GM19023 (cell line): ENCODE measurements around the gene FAM171A1.
"Not testable (repeated sequence)": the region's sequence is repeated elsewhere in the genome, so short reads cannot be mapped to it uniquely, and the experiment has no call there.

Source experiments
- ATAC-seq: cut with Tn5 transposase; IDR thresholded peaks from one replicate; pipeline ENCODE4 v1.9.1; 2021; ENCODE audit warnings: mild to moderate bottlenecking, moderate library complexity; ENCODE audit not compliant: unreplicated experiment

FAM171A1 gene

DNA sequence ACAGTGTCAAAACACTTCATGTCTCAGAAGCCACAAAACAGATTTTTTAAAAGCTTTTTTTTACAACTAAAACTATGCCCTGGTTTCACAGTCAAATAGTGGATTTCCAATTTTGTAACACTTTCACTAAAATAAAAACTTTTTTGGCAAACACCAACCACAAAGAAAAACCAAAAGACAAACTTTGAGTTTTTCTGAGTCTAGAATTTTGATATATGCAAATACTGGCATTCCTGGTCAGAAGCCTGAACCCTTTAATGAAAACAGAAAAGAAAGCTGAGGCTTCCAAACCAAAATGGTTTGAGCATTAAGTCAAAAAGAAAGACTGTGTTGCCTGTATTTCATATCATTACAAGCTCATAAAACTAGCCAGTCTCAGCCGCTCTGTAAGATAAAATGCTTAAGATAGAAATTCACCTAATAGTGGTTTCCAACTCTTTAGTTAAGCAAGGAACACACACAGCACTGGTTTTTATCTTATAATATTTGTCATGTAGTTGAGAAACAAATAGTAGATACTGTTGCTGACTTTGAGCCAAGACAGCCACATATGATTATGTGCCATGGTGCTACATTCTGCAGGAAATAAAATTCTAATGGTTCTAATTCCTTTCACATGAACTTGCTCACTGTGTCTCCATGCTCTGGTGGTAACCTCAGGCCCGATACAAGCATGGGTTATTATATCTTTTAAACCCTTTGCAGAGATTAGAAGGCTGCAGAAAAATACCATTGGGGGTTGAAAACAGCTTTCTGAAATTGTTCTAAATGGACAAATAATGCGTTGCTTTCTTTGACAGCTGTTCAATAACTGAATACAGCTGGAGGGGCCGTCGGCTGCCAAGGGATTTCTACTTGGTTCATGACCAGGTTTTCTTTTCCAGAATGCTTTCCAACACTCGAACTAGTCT, 49.4 kb downstream of the FAM171A1 start:
- ATAC-seq = no peak

DNA sequence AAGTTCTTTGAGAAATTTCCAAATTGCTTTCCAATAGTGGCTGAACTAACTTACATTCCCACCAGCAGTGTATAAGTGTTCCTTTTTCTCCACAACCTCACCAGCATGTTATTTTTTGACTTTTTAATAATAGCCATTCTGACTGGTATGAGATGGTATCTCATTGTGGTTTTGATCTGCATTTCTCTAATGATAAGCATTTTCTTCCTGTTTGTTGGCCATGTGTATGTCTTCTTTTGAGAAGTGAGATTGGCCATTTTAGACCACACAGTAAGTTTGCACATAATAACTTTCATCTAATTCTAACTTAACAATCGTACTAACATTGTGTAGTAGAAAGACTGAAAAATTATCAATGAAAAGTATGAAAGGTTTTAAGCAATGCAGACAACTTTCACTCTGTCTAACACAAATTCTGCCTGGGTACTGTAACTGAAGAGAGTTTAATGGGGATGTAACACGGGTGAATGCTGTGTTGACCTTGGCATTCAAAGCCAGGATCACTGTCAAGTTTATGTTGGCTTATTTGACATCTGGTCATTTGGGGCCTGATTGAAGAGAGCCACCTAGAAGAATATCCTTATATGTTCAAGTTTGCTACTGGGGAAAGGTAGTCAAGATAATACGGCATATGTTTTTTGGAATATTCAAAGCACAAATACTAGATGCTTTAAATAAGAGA, 50.4 kb downstream of the FAM171A1 start:
- ATAC-seq = no peak

DNA sequence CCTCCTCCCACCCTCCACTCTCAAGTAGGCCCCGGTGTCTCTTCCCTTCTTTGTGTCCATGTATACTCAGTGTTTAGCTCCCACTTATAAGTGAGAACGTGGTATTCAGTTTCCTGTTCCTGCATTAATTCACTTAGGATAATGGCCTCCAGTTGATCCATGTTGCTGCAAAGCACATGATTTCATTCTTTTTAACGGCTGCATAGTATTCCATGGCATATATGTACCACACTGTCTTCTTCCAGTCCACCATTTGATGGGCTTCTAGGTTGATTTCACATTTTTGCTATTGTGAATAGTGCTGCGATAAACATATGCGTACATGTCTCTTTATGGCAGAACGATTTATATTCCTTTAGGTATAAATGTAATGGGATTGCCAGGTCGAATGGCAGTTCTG, 51.0 kb downstream of the FAM171A1 start:
- ATAC-seq = no peak

DNA sequence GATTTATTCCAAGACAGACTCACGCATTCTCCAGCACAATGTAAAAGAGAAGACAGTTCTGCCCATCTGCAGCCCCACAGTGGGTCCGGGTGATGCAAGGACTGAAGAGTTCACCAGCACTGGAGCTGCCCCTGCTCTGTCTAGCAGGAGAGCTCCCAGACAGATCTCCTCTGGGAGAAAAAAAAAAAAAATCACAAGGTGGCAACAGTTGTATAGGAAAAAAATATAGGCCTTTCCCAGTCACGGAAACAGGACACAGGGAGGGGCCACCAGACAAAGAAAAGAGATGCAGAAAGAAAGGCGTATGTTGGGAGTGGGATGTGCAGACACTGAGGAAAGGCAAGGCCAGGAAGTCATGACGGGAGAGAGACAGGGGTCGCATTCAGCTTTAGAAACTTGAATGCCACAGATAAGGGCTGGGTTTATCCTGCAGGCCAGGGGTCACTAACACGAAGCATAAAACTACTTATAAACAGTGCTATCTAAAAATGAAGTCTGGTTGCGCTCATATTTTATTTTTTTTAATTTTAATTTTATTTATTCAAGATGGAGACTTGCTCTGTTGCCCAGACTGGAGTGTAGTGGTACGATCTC, 54.1 kb downstream of the FAM171A1 start:
- ATAC-seq = no peak

DNA sequence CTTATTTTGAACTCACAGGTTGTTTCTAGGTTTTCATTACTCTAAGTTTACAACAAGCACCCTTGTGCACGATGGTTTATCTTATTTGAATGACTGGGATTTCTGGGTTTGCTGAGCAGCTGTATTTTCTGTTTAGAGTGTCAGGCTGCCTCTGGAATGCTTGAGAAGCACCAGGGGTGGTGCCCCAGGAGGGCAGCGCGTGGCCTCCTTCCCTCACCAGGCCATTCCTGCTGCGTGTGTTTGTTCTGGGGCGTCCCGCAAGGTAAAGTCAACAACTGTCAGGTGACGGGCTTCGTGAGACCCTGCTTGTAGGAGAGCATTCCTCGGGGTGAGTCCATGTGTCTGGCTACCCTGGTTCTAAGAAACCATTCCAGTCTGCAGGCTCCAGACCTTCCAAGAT, 54.9 kb downstream of the FAM171A1 start:
- ATAC-seq = no peak

DNA sequence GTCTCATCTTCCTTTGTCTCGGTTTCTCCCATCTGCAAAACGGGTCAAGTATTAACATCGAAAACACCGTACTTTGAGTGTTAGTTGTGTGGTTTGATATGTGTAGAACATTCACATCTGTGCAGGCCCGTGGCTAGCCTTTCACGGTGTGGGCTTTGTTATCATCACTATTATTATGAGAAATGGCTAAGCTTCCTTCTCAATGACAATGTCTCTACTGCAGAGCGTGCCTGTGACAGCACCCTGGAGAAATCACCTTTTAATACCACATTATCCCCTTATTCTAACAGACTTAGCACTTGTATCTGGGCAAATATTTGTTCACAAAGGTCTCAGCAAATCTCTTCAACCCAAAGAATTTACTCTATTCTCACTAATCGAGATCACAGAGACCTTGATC, 55.8 kb downstream of the FAM171A1 start:
- ATAC-seq = no peak

DNA sequence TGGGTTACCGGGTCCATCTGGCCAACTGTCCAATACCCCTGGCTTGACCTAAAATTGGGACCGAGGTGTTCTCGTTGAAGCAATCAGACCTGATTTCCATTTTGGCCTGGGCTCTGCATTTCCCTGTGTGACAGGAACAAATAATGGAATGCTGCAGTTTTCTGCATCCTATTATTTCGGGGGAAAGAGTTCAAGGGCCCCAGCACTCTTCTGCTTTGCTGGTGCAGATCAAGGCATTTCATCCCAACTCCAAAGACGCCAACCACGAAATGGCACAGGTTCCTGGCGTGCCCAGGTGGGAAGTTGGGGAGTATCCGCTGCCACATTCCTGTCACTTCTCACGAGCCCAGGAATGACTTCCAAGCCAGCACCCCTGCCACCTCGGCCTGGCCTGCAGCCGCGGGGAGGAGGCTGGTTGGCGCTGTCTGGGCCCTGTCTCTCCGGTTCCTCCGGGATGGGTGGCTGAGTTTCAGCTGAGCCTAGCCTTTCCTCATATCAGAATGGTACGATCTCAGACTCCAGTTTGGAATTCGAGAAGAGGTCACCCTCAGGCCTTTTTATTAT, 56.5 kb downstream of the FAM171A1 start:
- no peak for ATAC-seq

DNA sequence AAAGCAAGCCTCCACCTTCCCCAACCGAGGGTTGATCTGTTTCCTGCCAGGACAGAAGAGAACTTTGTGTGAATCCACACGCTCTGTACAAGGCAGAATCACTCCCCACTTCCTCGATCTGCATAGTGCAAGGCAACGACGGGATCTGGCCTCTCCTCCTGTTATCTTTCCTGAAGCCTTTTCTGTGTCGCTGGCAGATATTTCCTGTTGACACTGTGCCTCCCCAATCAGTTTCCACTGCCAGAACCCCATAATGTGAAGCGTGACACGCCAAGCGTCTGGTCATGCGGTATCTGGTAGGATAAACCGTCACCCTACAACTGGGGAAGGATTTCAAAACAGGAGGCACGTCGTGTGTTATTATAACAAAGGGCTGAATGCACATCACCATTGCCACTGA, 57.2 kb downstream of the FAM171A1 start:
- ATAC-seq = no peak

DNA sequence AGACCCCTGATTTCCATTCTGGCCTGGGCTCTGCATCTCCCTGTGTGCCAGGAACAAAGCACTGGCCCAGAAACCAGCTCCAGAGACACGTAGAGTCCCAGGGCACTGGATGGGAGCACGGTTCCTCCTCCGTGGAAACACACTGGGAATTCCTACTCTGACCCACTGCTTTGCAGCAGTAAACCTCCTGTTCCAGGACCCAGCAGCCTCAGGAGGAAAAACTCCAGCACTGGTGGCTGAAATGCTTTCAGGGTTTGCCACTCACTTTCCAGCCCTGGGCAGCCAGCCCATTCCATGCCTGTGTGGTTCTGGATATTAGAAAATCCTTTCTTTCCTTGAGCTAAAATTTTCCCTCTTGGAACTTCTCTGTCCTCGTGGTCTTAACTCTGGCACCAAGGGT, 58.0 kb downstream of the FAM171A1 start:
- no peak for ATAC-seq

DNA sequence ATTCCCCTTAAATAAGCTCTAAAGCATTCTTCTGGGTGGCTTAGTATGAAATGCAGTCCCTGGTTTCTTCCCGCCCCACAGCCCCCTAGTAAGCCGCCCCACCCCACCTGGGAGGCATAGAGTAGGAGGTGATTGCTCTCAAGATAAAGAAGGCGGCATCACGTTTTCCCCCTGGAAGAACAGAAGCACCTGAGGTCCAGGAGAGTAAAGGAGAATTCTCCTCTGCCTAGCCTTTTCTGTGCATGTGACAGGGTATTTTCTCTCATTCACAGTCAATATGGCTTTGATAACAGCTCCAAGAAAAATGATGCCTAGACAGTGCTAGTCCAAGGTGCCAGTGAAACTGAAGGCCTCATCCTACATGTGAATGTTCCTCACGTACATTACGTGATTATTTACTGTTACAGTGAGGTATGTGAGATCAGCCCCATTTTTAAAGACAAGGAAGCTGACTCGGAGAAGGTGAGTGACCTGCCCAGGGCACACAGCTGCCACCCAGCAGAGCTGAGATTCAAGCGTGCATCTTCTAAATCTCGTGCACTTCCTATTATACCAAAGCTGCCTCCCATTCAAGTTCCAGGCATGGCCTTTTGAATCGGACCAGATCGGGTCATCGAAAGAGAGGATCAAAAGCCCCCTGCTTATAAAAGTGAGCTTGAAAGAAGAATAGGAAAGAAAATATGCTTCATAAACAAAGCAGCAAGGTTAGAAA, 59.4 kb downstream of the FAM171A1 start:
- ATAC-seq = no peak

DNA sequence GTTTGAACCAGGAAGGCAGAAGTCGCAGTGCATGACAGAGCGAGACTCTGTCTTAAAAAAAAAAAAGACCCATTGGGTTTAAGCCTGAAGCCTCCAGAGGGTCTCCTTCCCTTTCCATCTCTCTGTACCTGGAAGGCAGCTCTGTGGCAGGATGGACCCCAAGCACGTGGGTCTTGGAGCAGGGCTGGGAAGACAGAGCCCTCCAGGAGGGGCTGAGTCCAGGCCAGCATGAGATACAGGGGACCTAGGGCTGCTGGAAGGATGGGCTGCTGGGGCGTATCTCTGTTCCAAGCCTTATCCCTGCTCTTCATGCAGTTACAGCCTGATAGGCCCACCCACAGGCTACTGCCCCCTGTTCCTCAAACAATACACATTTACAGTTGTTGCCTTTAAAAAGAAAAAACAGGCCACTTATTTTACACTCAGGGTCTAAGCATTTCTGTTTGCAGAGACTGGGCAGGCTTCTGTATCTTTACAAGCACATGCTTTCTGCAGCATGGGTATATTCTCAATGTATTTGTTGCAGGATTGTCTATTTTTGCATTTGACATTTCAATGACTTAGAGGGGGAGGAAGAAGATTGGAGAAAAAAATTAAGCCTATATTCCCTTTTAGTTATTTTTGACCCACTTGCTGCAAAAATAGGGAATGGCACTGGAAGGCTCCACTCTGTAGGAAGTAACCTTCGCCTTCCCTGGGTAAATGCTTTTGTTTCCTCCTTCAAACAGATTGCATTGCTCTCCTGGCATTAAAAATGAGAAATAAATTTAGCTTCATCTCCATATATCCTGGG, 60.1 kb downstream of the FAM171A1 start:
- ATAC-seq = no peak

DNA sequence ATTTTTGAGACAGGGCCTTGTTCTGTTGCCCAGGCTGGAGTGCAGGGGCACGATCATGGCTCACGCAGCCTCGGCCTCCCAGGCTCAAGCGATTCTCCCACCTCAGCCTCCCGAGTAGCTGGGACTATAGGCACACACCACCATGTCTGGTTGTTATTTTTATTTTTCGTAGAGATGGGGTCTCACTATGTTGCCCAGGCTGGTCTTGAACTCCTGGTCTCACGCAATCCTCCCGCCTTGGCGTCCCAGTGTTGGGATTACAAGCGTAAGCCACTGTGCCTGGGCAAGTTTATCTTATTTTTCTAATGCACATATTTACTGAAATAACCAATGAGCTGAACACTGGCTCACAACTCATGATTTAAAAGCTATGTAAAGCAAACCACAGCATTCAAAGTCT, 61.9 kb downstream of the FAM171A1 start:
- ATAC-seq = no peak

DNA sequence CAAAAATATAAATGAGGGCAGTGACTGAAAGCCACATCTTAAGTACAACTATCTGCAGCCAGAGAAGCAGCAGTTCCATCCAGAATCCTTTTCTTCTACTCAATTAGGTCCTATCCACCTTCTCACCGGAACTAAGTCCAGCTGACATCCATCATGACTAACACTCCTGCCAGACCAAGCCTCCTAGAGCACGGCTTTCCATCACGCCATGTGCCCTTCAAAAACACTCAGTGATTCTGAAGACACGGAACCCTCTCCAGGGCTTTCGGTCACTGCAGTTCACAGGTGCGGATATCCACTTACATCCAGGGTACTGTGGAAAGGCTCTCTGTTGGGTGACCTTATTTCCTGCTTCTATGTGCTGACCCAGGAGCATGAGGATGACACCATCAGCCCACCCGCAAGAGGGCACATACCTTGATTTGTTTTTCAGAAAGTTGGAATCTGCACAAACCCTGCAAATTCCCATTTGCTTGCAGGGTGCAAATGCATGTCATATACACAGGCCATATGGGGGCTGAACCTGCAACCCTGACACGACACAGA, 64.3 kb downstream of the FAM171A1 start:
- no peak for ATAC-seq

DNA sequence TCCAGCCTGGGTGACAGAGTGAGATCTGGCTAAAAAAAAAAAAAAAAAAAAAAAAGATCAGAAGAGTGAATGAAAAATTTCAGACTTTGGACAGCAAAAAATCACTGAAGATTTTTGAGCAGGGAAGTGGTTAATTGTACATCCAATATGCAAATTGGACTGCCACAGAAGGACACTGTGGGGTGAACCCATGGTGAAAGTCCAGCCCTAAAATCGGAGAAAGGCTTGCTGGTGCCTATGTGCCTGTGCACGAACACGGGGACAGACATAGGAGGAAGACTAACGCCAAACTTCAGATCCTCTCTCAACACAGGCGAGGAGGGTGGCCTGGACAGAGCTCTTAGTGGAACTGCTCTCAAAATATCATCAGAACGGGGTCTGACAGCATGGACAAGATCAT, 65.5 kb downstream of the FAM171A1 start:
- no peak for ATAC-seq

DNA sequence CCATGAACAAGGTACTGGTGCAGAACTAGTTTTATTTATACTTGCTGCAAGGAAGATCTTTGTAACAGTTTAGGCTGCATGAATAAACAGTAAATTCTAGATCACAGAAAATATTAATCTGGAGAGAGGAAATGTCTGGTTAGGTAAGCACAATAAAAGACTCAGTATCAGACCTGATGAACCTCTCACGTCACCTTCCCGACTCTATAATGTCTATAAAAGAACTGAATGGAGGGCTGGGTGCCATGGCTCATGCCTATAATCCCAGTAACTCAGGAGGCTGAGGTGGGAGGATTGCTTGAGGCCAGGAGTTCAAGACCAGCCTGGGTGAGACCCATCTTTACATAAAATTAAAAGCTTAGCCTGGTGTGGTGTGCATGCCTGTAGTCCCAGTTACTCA, 65.9 kb downstream of the FAM171A1 start:
- no peak for ATAC-seq

DNA sequence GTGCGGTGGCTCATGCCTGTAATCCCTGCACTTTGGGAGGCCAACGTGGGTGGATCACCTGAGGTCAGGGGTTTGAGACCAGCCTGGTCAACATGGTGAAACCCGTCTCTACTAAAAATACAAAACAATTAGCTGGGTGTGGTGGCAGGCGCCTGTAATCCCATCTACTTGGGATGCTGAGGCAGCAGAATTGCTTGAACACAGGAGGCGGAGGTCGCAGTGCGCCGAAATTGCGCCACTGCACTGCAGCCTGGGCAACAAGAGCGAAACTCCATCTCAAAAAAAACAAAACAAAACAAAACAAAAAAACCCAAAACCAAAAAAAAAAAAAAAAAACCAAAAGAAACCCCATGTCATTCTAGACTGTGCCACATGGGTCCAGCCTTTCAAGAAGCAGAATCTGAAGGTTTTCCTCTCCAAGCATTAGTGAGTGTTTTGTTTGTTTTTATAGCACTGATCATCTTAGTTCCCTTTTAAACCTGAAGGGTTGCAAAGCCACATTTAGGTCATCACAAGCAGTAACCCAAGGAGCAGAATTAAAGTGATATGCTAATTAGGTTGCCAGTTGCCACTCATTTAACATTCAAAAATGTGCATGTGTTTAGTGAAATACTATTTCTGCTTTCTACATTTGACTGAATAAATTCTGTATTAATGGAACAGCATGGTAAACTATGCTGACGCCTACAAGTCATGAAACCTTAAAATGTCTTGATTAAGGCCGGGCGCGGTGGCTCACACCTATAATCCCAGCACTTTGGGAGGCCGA, 68.7 kb downstream of the FAM171A1 start:
- not testable (repeated sequence) for ATAC-seq

DNA sequence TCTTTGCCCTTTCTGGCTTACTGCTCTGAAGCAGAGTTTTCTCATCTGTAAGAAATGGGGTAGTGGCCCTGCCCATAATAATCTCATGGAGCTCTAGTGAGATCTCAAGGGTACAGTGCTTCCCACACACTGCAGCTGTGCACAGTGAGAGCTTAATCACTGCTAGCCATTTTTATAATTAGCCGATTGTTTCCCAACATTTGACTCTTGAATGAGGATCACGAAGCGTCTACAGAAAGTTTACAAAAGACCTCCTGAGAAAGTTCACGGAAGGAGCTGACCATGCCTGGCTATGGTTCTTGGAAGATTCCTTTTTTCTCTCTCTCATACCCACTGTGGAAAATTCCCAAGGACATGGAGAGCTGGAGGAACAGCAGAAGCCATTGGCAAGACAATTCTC, 70.4 kb downstream of the FAM171A1 start:
- no peak for ATAC-seq

DNA sequence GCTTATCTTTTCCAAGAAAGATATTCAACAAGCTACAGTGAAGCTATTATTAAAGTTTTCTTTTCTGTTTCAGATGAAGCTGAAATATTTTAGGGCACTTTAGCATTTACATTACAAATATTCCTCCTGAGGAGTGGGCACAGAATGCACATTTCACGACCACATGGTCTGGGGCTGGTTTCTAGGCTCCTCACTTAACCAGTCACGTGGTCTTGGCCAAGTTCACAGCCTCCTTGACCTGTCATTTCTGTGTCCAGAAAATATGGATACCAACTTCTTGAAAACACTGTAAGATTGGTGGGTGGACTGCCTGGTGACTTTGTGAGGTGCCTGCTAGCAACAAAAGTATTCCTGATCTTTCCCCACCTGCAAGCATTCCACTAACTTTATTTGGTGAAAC, 70.9 kb downstream of the FAM171A1 start:
- ATAC-seq = no peak

DNA sequence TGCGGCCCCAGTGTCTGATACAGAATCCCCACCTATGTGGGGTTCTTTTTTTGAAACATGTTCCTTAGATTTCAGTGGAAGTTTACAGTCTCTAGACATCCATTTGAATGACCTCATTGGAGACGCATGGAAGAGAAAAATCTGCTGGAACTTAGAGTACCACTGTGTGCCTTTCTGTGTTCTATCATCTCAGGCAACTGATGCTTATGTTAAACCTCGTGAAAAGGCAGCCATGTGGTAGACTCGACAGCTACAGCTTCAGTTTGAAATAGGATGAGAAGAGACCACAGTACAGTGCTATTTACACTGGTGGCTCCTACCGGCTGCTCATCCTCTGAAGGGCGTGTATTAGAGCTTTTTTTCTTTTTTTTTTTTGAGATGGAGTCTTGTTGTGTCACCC, 74.4 kb downstream of the FAM171A1 start:
- ATAC-seq = no peak
